GM19438 (cell line): ENCODE data around the gene POMT2.
"Not testable (repeated sequence)": the region's sequence is repeated elsewhere in the genome, so short reads cannot be mapped to it uniquely, and the experiment has no call there.

ENCODE experiments used
- ATAC-seq: cut with Tn5 transposase; IDR thresholded peaks from one replicate; pipeline ENCODE4 v1.9.1; 2021; ENCODE audit warnings: low read depth; ENCODE audit not compliant: unreplicated experiment

The POMT2 gene, protein sequence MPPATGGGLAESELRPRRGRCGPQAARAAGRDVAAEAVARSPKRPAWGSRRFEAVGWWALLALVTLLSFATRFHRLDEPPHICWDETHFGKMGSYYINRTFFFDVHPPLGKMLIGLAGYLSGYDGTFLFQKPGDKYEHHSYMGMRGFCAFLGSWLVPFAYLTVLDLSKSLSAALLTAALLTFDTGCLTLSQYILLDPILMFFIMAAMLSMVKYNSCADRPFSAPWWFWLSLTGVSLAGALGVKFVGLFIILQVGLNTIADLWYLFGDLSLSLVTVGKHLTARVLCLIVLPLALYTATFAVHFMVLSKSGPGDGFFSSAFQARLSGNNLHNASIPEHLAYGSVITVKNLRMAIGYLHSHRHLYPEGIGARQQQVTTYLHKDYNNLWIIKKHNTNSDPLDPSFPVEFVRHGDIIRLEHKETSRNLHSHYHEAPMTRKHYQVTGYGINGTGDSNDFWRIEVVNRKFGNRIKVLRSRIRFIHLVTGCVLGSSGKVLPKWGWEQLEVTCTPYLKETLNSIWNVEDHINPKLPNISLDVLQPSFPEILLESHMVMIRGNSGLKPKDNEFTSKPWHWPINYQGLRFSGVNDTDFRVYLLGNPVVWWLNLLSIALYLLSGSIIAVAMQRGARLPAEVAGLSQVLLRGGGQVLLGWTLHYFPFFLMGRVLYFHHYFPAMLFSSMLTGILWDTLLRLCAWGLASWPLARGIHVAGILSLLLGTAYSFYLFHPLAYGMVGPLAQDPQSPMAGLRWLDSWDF

DNA sequence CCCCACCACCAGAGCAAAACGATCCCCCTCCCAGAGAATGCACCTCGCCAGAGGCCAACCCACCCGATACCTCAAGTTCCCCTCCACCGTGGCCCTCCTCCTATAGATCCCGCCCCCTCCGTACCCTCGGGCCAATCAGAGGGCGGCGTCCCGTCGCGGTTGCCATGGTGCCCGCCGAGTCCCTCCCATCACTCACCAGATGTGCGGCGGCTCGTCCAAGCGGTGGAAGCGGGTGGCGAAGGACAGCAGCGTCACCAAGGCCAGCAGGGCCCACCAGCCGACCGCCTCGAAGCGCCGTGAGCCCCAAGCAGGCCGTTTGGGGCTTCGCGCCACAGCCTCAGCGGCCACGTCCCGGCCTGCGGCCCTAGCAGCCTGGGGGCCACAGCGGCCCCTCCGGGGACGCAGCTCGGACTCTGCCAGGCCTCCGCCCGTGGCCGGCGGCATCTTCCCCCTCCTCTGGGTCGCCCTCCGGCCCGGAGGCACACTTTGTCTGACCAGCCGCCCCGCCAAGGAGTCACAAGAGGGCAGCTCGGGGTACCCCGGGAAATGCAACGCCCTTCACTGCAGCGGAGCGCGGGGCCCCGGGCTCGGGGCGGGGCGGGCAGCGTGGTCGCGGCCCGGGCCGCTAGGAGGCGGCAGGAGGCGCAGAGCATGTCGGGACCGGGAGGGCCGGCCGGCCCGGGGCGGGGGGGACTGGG, at the start of gene POMT2:
TSS of gene POMT2 (minus strand) at position 646 of the 698 bp plus-strand sequence. CDS start at position 444, 202 bp downstream.
- ATAC-seq: peak; percentile 69

DNA sequence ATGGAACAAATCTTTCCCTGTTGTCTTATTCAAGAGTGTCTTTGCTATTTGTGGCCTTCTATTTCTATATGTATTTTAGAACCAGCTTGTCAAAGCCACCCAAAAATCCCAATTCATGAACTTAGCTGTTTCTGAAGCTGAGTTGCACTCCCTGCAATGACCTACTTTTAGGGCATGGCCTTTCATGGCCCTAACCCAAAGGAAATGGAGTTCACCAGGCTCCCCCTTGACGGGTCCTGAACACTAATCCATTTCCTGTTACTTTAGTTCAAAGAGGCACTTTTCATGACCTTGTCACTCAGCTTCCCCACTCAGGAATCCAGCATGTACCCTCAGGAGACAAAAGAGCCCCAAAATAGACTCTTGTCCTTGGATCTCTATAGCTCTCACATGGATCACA, 48.6 kb upstream of the POMT2 start:
- no peak for ATAC-seq

DNA sequence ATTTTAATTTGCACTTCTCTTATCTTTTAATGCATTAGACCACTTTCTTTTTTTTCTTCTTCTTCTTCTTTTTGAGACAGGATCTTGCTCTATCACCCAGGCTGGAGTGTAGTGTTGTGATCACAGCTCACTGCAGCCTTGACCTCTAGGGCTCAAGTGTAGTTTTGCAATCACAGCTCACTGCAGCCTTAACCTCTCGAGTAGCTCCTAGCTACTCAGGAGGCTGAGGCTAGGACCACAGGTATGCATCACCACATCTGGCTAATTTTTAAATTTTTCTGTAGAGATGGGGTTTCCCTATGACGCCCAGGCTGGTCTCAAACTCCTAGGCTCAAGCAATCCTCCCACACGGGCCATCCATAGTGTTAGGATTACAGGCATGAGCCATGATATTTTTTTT, 43.5 kb upstream of the POMT2 start:
- peak; percentile 55 for ATAC-seq

DNA sequence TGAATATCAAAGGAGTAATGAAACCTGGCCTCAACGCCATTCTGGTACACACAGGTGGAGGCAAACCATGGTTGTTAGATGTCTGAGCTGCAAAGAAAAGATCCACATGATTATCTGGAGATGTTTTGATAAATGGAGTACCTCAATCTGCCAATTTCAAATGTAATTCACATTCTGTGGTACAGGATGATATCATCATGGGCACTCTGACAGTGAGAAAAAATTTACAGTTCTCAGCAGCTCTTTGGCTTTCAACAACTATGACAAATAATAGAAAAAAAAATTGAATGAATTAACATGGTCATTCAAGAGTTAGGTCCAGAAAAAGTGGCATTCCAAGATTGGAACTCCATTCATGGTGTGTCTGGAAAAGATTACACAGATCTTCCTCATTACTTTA, 38.9 kb upstream of the POMT2 start:
- no peak for ATAC-seq

DNA sequence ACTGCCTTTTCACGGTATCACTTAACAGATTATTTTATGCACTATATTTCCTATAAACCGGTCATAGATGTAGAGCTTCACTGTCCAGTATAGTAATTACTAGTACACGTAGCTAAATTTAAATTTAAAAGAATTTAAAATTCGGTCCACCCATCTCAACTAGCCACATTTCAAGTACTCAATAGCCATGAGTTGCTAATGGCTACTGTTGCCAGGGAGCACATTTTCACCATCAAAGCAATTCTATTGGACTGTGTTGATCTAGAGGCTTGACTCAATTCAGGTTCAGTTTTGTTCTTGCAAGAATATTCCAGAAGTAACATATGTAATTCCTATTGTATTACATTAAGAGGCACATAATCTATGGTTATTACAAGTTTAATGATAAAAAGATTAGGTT, 36.2 kb upstream of the POMT2 start:
- no peak for ATAC-seq

DNA sequence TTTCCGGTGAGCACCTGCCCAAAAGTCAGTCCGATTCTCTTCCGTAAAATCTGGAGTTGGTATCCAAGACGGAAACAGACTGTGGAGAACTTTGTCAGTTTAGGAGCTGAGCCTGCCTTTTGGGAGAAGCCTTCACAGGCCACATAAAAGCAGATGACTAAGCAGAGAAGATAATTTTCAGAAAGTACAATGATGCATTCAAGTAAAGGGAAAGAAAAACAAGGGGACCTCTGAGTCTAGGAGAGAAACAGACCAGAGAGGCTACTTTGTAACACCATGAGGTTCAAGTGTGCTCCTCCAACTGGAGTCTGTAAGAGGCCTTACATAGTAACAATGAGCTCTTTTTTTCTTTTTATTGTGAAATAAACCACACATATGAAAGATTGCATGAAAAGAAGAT, 35.1 kb upstream of the POMT2 start:
- ATAC-seq: no peak

DNA sequence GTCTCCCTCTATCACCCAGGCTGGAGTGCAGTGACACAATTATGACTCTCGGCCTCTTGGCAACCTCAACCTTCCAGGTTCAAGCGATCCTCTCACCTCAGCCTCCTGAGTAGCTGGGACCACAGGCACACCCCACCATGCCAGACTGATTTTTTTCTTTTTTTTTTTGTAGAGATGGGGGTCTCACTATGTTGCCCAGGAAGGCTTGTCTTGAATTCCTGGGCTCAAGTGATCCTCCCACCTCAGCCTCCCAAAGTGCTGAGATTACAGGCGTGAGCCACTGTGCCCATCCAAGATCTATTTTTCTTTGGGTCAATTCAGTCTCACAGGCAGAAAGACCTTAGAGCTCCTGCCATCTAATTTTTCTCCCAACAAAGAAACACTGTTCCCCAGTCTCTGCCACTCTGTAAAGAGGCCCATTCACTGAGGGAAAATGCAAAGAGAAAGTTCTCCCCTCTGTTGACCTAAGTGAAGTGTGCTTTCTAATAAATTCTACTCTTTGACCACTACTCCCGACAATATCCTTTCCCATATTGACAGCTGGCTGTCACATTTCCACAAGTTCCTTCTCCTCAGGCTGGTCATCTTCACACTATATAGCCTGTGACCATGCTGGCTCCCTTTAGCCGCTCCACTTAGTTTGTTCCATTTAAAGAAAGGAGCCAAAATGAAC, 32.9 kb upstream of the POMT2 start:
- ATAC-seq: no peak

- ATAC-seq: no peak
These were observed 27.1 kb upstream of the POMT2 start for GRCh38 chr14:77347751-77348150.

DNA sequence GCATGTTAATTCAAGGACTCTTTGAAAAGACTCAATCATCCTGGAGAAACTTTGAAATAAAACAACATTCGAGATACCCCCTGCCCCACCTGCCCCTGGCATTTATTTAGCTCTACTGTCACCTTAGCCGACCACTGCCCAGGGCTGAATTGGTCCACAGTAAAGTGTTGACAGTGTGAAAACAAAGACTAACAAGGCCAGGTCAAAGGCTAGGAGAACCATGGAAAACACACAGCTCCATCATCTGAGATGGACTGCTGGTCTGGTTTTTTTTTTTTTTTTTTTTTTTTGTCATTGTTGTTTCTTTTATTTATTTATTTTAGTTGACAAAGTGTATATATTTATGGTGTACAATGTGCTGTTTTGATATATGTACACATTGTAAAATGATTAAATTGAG, 25.8 kb upstream of the POMT2 start:
- ATAC-seq: no peak

DNA sequence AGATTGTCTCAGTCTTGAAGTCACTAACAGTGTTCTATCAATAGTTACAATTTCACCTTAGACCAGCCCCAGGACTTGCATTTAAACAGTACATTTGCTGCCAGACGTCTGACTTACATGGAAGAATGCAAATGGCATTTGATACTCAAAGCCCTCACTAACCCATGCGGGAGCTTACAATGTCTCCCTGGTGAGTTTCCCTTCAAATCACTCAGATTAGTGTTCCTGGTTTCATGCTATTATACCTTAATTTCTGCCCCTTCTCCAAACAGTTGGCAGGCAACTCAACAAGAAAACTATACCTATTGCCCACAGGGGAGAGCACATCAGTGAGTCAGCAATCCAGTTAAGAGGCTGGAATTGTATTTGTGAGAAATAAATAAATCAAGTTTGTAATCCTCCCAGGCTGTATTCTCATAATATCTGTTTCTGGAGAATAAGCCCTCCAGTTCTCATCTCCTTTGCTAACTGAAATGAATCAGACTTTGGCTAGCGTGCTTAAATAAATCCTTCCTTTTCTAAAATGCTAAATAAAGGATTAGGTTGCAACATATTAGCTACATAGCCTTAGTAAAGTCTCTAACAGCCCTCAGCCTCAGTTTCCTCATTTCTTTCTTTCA, 23.8 kb upstream of the POMT2 start:
- ATAC-seq: no peak

GRCh38 chr14:77343662-77344061, 23.0 kb upstream of the POMT2 start:
- ATAC-seq: no peak

DNA sequence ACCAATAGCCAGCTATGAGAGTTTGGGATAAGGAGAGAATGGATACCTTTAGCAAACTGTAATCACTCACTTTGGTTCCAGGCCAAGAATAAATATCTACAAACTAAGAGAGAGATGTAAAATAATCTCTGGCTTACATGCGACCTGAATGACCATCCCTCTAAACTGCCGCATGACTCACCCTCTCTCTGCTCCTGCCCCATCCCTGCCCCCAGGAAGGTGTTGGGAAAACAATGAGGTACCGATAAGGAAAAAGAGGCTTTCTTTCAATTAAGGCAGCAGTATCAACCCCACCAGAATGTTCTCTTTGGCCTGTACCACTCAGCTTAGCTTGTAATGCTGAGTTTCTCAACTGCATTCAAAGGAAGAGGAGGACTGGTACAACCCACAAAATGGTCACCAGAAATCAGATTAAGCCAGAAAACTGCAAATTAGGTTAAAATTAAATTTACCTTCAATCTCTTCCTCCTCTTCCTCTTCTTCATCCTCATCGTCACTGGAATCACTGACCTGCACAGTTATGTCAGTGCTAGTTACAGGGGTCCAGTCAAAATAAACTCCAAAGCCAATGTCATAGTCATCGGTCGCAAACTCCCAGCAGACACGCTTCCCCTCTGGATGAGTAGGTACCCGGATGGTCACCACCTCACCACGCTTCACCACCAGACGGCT, 22.2 kb upstream of the POMT2 start:
- no peak for ATAC-seq

DNA sequence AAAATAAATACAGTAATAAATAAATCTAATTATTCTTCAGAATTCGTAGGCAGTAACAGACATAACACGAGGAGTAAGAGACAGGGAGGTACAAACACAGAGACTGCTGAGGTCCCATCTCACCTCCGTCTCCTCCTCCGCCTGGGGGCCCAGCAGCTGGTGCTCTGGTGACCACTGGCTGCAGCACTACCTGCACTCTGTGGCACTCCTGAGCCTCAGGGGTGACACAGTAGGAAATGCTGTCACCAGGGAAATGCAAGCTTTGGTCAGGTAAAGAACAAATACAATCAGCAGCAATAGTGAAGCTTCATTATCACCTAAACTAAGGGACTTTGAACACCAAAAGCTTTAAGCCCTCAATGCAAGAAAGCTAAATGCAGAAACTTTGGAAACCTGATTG, 19.7 kb upstream of the POMT2 start:
- ATAC-seq: no peak

DNA sequence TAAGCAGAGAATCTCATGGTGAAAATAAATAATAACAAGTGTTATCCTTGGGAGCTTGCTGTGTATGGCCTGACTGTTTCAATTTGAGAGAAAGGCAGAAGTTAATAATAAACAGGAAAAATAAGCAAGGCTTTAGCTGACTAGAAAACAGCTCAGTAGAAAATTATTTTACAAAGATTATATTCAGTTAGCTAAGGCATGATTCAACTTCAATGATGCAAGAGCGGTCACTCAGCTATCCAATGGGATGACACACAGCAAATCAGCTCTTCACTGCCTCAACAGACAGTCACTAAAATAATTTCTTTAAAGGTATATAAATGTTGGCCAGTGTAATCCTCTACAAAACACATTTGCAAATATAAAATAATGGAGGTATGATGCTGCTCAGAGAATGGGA, 18.7 kb upstream of the POMT2 start:
- no peak for ATAC-seq

- ATAC-seq: no peak
These were observed 17.6 kb upstream of the POMT2 start for GRCh38 chr14:77338302-77338701.

GRCh38 chr14:77337880-77338279, 17.2 kb upstream of the POMT2 start:
- no peak for ATAC-seq

DNA sequence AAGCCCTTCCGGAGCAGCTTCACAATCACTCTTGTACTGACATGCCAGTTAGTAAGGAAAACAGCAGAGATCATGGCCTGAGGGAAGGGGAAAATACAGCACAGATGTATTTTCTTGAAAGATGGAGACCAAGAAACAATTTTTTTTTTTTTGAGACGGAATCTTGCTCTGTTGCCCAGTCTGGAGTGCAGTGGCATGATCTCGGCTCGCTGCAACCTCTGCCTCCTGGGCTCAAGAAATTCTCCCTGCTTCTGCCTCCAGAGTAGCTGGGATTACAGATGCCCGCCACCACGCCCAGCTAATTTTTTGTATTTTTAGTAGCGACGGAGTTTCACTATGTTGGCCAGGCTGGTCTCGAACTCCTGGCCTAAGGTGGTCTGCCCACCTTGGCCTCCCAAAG, 16.6 kb upstream of the POMT2 start:
- not testable (repeated sequence) for ATAC-seq

- ATAC-seq: no peak
These were observed 14.9 kb upstream of the POMT2 start for GRCh38 chr14:77335576-77335975.

DNA sequence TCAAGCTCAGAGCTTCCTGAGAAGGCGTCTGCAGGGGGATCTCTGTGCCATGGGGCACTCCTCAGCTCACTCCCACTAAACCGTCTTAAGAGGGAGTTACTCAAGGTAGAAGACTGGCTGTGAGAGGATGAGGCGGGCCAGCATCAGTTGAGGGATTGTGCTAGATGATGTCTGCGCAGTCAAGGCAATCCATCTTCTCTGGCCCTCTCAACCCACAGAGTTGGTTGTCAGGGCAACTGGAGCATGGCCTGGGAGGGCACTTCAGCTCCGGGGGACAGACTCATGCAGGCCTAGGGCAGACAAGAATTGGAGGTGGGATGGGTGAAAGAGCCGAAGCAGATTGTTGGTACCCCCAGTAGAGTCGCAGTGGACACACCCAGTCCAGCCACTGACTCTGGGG, 9.2 kb upstream of the POMT2 start:
- ATAC-seq: no peak

DNA sequence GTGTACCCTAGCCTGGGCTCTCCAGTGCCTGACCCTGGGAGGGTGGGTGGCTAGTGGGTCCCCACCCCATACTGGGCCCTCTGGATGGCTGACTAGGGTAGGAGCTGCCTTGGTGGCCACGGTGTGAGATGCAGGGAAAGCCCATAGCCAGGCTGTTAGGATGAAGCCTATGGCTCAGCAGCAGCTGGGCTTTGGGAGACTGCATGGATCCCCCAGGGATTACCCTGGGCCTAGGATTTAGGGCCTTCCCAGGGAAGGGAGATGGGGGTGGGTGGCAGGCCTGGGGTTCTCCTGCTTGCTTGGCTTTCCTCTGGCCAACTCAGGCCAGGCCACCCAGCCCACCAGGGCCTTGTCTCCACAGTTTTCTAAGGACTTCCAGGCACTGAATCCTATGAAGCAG, 6.4 kb upstream of the POMT2 start:
- no peak for ATAC-seq
